HuH-7.5 (cell line): ENCODE data around the gene FCRL4.
A peak's percentile ranks its signal among the peaks of the same experiment; 100 is the strongest.

Experiments used
- DNase-seq: peaks from one replicate; pipeline ENCODE4 v3.0.0; 2011; ENCODE audit warnings: low spot score

The FCRL4 gene

DNA sequence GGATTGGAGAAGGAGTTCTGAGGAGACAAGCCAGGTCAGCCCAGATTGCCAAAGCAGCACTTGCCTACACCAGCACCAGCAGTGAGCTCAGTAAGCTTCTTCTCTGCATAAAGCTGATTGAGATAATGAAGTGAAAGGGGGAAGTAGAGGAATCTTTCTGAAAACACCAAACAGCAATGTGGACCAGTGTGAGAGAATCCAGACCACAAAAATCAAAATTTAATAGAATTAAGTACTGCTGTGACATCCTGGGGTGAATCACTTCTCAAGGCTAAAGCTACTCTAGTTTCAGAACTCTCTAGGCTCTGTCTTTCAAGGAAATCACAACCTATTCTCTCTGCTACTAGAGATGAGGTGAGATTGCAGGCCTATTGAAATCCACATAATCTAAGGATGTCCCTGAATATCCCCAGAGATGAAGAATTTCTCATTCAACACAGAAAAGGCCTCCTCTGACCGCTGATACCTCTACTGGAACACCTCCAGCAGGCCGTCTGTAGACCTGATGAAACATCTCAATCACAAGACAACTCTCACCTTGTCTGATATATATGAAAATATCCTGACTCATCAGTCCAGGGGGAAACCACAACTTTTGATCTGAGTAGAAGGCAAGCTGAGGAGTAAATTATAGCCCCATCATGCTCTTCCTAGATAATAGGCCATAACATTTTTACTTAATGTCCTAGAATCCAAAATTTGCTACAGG lies at the start of gene FCRL4:
Gene FCRL4, minus strand, starts transcription at position 127 of the 709 bp plus-strand sequence. CDS start 141 bp downstream, outside the sequence.
- no peak for DNase-seq

DNA sequence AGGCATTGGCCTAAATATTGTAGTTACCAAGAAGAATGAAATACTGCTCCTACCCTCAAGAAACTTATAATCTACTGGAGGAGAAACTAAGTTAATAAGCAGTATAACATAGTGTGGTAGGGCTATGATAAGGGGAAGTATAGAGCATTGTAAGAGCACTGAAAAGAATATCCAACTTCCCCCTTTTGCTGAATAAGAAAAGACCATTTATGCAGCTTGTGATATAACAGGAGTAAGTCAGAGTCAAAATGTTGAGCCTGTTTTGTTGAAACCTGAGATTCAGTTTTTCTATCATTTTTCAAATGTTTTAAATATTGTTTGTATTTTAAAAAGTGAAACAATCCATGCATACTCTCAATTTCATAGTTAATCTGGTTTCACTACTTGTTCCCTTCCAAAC lies 48.3 kb upstream of the FCRL4 start:
- no peak for DNase-seq

- no peak for DNase-seq
Measured at GRCh38 chr1:157641177-157641576, 43.3 kb upstream of the FCRL4 start.

DNA sequence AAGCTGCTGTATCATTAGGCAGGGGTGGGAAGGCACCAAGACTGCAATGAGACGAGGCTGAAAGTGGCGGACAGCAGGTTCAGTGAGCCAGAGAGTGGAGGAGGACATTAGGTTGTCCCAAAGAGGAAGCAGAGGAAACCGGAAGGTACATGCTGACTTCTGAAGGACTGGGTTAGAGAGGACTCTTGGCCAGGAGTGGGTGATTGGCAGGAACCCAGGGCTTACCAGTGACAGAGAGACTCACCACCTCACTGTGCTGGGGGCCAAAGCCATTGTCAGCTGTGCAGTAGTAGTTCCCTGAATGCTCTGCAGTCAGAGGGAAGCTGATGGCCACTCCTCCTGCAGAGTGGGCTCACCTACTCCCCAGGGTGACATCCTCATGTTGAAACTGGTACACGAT lies 41.9 kb upstream of the FCRL4 start:
- no peak for DNase-seq

GRCh38 chr1:157628773-157629172 lies 30.9 kb upstream of the FCRL4 start:
- DNase-seq: no peak

DNA sequence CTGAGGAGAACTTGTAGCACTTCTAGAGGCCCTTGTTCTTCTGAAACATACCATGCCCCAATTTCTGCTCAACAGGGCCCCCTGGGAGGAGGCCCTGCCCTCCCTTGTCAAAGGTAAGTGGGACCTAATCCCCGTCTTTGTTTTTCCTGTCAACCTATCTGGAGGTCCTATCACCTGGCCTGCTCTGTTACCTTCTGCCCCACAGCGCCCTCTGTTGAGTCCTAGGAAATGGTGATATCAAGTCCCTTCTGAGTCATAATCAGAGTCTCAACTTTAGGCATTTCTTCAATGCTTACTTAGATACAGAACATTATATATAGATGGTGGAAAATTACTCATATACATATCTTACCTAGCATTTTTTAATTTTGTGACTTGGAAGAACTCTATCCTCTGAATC lies 28.2 kb upstream of the FCRL4 start:
- DNase-seq: no peak

GRCh38 chr1:157624471-157624870 lies 26.6 kb upstream of the FCRL4 start:
- DNase-seq: no peak

DNA sequence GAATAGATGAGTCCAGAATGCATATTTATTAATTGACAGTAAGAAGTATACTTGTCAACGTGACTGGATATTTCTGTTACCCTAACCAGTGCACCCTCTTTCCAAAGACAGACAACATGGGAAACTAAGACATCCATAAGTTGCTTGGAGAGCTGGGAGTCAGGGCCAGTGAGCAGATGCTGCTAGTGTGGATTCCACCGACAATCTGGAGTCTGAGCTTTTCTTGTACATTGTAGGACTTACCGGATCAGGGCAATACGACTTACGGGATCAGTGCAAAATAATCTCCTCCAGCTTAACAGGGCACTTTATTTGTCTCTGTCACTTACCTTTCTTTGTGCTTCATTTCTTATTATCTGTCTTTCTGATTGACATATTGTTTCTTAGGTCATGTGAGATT lies 24.6 kb upstream of the FCRL4 start:
- no peak for DNase-seq

DNA sequence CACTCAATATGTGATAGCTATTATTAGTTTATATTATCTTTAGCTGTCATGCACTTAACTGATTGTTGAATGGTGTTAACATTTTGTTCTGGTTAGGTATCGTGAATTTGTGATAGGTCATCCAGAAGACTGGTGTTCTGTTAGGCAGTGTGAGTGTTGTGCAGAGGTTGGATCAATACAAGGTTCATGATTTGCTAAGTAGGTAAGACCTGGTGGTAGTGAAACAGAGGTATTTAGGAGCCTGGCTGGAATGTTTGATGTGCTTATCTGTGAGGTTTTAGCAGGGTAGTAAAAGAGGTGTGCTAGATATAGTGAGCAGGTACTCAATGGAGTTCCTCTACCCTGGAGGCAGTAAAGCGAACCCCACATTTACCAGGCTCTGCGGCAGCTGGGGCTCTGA lies 20.3 kb upstream of the FCRL4 start:
- DNase-seq: no peak

GRCh38 chr1:157600236-157600635 lies 2.4 kb upstream of the FCRL4 start:
- no peak for DNase-seq

GRCh38 chr1:157596384-157596783 lies 1.5 kb downstream of the FCRL4 start:
- DNase-seq: no peak

GRCh38 chr1:157595356-157595755 lies 2.5 kb downstream of the FCRL4 start:
- no peak for DNase-seq

DNA sequence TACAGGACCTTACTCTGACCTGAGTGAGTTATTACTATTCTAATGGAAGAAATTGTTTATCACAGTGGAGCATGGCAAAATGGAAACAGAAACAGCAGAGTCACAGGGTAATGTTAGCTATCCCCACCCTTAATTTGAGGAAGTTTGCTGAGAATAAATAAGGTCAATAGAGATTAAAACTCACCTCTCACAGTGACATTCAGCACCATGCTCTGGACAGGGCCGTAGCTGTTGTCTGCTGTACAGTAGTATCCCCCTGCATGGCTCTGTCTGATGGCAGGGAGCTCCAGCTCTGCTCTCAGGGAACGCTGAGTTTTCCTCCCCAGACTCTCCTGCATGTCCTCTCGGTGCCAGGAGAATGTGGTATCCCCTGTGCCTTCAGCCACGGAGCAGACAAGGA lies 11.9 kb downstream of the FCRL4 start:
- no peak for DNase-seq

DNA sequence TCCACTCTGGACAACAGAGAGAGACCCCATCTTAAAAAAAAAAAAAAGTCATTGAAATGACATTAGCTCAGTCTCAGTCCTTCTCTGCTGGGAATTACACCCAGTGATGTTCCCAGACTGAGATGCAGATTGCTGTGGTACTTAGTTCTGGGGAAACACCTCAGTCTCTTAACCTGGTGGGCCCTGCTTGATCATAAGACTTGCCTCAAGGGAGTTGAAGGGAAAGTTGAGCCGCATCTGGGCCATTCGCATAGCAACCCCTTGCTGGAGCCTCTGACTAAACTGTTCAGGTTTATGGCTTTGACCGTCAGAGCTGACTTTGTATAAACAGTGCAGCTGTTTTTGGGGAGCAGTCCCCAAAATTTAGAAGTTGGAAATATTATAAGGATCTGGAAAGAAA lies 13.4 kb downstream of the FCRL4 start:
- no peak for DNase-seq

- no peak for DNase-seq
Measured at GRCh38 chr1:157580828-157581210, 17.1 kb downstream of the FCRL4 start.

DNA sequence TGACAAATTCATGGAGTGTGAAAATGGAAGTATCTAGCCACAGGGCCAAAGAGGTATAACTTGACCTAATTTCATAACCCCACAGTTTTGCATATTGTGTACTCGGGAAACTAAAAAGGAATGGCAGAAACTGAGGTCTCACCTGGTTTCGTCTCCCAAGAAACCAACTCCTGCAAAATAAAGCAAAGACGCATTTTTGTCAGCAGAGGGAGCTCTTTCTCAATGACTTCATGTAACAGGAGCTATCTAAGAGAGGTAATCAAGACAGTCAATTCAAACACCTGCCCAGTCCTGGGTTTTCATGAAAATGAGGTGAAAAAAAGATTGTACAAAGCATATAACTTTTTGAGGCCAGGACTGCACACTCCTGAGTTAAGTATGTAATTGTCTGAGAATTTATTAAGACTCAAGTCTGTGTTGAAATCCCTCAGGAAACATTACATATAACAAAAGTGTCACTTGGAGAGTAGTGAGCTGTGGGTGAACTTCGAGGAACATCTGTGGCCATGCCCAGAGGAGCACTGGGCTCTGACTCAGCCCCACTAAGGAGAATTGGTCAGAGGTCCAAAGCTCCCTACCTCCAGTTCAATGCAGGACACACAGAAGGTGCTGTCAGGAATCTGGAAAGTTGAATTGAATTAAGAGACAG lies 17.6 kb downstream of the FCRL4 start:
- DNase-seq: peak; percentile 20

DNA sequence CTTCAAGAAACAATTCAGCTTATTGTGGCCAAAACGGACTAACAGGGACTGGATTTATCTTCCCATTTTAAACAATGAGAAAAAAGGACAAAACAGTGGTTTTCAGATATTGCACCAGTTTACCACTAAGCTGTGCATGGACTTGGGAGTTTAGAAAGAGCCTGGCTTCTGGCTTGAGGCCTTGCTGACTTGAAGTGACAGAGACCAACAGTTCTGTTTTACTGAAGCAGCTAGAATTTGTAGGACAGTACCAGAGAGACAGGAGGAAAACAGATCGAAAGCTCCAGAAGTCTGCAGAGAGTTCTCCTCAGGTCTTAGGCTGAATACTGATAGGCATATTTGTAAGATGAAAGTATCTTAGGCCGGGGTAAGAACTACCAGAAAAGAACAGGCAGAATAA lies 20.5 kb downstream of the FCRL4 start:
- DNase-seq: no peak

GRCh38 chr1:157575744-157576143 lies 22.1 kb downstream of the FCRL4 start:
- DNase-seq: no peak

- DNase-seq: no peak
Measured at GRCh38 chr1:157574836-157575235, 23.0 kb downstream of the FCRL4 start.

DNA sequence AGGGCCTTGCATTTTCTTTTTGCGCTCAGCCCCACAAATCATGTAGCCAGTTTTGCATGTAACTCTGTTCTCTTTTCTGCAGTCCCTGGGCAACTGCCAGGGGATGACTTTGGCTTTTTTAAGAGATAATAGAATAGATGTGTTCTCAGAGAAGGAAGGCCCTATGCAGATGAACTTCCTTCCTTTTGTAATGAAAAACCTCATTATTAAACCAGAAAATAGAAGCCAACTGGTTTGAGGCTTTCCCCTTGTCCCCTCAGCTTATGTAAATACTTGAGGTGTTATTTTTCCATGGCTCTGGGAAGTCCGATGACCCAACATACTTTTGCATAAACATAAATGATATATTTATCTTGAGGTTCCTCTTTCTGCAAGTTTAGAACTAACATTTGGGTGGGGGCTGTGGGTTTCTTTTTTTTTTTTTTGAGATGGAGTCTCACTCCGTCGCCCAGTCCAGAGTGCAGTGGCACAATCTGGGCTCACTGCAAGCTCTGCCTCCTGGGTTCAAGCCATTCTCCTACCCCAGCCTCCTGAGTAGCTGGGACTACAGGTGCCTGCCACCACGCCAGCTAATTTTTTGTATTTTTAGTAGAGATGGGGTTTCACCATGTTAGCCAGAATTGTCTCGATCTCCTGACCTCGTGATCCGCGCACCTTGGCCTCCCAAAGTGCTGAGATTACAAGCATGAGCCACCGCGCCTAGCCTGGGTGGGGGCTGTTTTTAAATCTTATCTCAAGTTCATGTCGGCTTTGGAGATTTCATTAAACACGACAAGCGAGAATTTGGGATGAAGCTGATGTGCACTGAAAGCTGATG lies 31.2 kb downstream of the FCRL4 start:
- no peak for DNase-seq

DNA sequence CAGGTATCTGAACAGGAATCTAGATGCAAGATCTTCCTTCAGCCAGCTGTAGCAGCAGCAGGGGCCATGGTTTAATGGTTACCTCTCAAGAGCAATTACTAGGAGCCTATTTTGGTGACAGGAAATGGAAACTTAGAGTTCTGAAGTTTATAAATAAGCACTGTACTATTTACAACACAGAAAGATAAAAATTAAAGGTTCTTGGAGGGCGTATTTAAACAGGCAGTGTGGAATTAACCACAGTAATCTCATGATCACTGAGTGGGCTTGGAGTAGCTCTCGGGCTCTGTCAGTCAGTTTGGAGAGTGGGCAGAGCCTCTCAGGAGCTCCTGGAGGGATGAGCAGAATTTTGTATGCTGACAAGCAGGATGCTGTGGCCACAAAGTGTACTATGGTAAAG lies 35.4 kb downstream of the FCRL4 start:
- DNase-seq: no peak

DNA sequence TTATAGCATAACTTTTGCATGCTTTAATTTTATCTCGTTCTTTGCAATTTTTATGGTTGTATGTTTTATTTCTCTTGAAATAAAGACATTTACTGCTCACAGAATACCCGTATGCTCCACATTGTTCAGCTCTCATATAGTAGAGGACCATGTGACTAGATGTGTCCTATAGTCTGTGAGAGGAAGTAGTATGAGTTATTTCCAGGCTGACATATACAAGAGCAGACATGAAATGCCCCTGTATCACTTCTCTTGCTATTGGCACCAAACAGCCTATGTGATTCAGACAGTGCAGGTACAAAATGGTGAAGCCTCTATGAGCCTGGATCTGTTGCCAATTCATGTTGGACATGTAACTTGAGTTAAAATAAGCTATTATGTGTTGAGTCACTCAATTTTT lies 39.8 kb downstream of the FCRL4 start:
- DNase-seq: no peak
